Activated naive CD4-positive, alpha-beta T cell treated with anti-CD3 and anti-CD28 coated beads, Interleukin-2, amount 50 U/mL, for 16 hours (primary cell): ENCODE results near the gene SLCO3A1.

Experiments used
- DNase-seq: peaks from one replicate; pipeline ENCODE4 v3.0.0-alpha.2; 2020

Gene SLCO3A1

DNA sequence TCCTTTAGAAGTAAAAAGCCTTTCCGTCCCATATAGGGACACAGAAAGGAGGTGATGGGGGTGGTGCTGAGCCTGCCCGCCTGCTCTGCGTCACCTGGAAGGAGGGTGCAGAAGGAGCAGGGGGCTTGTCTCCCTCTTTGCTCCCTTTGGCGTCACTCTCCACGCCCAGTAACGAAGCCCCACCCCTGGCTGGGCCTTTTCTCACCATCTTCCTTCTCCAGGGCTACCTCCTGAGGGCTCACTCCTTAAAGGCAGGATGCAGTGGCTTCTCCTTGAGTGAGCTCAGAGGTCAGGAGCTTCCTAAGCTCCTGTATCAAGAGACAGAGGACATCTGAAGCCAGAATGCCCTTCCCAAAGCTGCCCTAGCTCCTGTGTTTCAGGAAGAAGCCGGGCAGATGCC is 31.5 kb downstream of the SLCO3A1 start:
- DNase-seq: no peak

DNA sequence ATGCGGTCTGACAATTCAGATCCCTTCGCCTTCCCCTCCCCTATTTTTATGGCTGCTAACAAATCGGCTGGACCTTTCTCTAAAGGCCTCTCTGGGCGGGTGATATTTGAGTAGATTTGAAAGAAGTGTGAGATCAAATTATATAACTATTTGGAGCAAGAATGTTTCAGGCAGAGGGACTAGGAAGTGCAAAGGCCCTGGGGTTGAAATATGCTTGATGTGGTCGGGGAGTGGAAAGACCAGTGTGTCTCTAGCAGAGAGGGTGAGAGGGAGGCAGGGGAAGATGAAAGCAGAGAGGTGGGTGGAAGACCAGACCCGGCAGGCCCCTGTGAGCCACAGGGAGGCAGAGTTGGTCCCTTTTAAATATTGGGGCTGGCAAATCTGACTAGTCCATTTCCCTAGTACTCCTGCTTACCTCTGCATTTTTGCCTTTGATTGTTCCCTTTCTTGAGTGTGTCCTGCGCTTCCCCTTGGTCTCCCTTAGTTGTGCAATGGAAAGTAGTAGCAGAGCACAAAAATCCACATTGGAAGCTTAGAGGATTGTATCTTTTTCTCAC is 32.3 kb downstream of the SLCO3A1 start:
- DNase-seq: no peak

DNA sequence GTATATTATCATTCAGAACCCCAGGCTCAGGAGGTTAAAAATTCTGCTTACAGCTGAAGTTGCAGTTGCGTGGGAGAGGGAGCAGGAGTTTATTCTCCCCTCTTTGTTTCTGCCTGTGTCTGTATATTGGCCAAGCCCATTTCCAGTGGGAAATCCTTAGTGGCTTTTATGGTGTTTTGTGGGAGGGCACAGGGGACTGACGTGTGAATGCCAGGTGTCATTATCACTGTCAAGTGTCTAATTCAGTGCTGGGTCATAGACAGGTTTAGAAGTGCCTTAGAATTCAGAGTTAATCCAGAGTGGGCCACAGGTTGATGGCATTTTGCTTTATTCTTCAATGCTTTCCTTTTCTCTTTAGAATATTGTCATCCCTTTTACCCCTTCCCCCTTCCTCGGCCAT is 33.4 kb downstream of the SLCO3A1 start:
- DNase-seq: no peak

DNA sequence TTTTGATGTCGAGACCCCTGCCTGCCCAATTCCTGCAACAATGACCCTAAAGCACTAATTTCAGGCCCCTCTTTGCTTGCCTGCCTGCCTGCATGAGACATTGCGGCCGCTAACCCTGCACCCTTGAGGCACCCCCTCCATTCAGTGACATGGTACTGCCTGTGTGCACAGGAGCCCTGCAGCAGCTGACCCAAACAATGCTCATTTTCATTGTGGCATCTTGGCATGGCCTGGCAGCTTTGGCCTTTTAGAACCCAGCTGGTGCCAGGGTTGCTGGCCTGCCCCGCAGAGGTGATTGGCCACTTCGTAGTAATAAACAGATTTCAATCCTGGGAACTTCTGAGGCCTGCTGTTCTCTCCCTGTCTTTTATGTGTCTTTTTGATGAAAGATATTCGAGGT is 33.8 kb downstream of the SLCO3A1 start:
- no peak for DNase-seq

DNA sequence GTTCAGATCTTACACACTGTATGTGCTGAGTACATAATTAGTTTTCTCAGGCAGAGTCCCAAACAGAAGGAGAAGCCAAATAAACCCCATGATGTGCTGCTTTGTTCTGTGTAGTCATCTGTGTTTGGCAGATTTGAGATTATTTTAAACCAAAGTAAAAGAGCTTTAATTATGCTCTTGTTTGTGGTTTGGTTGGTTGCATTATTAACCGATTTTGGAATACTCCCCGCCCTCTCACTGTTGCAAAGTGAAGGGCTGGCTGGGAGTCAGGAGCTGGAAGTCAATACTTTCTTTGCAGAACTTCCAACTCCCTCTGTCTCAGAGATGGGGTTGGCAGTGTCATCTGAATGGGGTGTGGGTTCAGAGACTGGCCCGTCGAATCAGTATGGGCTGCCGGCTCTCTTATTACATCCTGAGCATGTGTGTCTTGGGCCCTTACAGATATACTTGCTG is 34.4 kb downstream of the SLCO3A1 start:
- no peak for DNase-seq

DNA sequence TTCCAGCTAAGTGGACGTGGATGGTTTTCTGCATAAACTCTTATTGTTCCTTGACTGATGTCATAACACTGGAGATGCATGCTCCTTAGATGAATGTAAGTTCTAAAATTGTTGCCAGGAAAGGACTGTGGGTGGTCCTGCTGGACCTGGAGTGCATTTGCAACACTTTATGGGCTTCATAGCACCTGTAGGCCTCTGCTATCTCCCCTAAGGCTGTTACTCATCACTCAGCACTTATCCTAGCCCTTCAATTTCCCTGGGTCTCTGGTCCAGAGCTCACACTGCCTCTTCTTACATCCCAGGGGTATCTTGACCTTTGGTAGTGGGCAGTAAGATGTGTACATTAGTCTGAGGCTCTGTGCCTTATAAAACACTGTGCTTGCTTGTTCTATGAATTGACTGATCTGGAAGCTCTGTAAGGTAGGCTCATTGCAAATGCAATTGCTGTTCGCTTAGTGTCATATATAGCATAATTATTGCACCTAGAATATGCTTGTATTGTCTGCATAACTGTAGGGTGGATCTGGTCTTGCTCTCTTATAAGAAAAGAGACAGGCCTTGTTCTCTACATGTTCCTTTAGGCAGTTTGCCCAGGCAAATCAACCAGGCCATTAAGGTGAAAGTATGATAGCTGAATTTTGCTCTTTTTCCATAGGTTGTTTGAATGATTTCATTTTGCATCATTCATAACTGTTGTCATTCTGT is 35.8 kb downstream of the SLCO3A1 start:
- no peak for DNase-seq

DNA sequence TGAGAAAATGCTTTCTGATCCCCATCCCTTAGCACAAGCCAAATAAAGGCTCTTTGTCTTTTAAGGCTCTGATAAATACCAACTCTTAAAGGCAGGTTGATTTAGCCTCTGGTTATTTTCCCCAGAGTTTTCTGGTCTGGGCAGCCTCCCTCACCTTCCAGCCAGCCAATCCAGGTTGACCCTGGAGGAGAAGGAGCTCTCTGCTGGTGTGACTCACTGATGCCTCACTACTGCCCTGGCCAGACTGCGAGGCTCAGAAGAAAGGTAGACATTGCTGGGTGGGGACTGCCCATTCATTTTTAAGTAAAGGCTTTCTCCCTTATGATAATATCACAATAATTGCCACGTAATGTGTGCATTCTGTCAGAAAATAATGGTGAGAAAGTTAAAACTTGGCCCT is 37.1 kb downstream of the SLCO3A1 start:
- no peak for DNase-seq

DNA sequence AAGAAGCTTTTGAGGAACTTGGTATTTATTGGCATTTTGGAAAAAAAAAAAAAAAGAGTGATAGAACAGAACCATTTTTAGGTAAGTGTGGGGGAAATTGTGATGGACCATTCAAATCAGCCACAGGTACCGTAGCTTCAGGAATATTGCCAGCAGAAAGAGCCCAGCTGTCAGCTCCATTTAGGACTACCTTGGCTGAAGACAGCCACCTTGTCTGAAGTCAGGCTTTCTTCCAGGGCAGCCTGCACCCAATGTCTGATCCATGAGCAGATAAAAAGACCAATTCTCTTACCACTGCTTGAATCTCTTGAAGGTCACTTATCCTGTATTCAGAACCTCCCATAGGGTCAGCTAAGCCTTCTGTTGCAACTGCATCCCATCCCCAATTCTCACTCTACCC is 37.6 kb downstream of the SLCO3A1 start:
- no peak for DNase-seq

DNA sequence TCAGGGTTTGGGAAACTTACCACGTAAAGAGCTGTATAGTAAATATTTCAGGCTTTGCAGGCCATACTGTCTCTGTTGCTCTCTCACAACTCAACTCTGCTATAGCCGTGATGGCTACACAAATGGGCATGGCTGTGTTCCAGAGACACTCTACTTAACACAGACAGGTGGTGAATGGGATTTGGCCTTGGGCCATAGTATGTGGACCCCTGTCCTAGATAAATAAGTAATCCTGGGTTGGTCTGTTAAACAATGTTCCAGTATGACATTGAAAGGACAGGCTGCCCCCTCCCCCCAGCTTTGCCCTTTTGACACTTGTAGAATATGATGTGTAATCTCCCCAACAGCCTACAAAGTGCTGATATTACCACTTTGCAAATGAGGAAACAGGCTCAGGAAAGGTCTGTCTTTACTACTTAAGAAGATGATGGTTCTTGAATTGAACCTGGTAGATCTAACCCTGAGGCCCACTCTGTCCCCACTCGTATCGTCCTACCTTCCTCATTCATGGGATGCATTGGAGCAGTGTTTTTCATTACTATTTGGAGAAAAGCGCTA is 38.4 kb downstream of the SLCO3A1 start:
- DNase-seq: no peak

DNA sequence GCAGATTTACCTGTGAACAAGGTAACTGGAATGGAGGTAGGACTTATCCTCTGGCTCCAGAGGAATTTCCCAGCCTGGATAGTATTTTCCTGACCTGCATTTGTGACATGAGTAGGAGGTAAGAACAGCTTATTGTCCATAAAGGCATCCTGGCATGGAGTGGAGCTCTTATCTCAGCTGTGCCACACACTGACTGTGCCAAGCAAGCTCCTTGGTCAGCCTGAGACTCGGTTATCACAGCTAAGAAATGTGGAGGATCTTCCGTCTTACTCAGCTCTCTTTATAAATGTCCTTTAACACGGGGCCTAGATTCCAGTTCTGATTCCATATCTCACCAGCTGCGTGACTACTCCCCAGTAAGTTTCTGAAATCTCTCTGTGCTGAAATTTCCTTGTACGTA is 38.9 kb downstream of the SLCO3A1 start:
- DNase-seq: no peak

DNA sequence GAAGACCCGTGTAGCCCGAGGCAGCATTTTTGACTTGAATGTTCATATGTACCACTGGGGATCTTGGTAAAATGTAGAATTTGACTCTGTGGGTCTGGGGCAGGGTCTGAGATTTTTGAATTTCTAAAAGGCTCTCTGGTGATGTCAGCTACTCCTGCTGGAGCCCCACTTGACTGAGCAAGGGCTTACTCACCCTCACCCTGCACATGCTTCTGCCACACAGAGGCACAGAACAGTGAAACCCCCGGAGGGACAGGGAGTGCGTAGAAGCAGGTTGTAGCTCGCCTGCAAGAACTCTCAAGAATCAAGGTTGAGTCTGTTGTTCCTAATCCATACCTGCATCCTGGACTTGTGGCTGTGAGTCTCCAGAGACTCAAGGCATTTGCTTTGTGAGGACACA is 41.1 kb downstream of the SLCO3A1 start:
- no peak for DNase-seq

DNA sequence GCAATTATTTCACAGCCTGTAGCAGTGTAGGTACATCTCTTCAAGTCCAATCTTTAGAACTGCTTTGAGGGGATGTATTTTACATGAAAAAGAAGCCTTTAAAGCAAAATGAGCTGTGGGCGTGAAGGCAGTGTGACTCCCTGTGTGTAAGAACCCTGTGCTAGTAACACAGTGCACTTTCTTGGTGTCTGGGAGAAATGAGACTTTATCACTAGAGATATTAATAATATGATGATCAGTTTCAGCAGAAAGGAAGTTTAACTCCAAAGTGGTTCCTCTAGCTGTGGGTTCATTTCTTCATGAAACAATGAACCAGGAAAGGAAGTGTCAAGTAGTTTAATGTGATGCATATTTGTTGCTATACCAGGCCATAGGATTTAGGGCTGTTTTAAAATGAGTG is 41.5 kb downstream of the SLCO3A1 start:
- DNase-seq: no peak

DNA sequence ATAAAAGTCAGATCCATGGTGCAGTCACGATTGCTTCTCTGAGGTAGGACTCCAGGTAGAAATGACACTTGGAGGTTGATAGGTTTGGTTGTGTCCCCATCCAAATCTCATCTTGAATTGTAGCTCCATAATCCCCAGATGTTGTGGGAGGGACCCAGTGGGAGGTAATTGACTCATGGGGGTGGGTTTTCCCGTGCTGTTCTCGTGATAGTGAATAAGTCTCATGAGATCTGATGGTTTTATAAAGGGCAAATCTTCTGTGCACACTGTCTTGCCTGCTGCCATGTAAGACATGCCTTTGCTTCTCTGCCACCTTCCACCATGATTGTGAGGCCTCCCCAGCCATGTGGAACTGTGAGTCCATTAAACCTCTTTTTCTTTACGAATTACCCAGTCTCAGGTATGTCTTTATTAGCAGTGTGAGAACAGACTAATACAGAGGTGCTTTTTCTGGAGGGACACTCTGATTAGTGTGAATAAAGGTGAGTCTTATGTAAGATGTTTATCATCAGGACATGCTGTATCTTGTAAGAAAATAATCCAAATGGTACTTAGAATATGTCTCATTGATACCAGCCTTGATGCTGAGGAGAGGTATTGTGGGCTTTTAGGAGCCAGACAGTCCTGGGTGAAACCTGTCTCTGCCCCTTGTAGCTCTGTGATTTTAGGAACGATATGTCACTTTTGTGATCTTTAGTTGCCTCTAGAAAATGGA is 43.0 kb downstream of the SLCO3A1 start:
- no peak for DNase-seq

DNA sequence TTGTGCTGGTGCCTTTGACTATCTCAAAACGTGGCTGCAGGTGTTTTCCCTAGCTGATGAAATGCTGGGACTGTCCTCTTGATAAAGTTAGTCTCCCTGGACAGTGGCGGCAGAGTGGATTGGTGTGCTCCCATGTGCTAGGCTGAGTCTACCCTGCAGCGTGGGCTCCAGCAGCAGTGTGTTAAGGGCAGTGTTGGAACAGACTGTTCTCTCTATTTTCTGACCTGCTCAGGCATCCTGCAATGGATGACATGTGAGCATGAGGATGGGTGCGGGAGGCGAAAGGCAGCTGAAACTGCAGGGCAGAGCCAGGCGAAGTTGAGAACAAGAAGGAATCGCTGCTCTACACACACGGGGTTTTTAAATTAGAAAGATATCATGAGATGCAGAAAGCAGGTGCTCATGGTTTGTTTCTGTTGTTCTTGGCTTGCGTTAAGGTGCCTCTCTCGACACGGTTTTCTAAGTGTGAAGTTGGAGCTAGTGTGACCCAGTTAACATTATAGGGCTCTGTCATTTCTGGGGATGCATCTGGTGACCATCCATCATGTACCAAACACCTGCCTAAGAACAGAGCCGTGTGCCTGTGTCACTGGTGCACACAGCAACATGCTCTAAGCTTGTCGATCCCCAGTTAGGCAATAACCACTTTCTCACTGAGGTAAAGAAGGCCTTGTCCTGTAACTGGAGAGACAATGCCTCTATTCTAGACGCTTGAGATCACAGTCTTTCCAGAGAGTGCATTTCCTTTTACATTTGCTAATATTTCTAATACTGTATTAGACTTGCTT is 44.3 kb downstream of the SLCO3A1 start:
- no peak for DNase-seq

DNA sequence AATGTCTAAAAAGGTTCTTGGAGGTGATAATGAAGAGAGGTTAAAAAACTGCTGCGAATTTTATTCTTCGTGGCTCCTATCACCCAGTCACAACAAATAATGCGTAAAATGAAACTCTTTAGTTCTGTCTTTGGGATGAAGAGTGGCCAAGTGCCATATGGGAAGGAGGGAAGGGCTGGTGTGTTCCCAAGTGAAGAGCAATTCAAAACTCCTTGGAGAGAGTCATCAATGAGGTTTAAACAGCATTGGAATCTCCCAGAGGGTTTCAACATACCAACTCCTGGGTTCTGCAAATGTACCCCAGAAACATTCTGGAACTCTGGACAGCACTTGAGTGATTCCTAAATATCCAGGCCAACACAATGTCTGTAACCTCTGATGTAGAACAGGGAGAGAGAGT is 45.3 kb downstream of the SLCO3A1 start:
- DNase-seq: no peak

DNA sequence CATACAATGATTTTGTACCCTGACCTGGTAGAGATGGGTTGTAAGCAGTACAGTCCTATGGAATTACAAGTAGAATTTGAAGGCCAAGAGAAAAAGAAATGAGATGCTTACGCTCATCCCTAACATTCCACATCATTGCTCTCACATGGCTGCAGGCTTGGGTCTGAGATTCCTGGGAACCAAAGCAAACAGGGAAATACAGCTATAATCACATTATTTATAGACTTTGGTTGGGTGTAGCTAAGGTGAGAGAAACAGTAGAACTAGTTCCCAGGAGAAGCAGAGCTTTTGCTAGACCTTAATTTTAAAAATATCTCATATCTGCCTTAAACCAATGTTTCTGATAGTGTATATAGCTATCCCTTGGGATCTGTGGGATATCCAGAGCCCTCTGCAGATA is 51.4 kb downstream of the SLCO3A1 start:
- DNase-seq: no peak

DNA sequence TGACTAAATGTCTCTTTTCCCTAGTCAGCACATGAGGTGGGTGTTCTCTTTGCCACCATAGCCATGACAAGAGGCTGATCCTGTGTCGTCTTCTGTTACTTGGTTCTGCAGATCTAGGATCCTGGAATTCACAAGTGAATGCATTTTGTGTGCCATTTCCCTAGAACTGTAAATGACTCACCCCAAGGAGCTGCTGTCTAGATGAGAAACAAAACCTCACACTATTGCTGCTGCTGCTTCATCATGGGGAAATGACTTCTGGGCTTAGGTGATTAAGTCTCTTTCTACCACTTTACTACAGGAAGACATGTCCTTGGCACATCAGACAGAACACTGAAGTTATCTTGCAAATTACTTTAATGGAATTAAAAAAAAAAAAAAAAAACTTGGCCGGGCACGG is 54.9 kb downstream of the SLCO3A1 start:
- DNase-seq: no peak

DNA sequence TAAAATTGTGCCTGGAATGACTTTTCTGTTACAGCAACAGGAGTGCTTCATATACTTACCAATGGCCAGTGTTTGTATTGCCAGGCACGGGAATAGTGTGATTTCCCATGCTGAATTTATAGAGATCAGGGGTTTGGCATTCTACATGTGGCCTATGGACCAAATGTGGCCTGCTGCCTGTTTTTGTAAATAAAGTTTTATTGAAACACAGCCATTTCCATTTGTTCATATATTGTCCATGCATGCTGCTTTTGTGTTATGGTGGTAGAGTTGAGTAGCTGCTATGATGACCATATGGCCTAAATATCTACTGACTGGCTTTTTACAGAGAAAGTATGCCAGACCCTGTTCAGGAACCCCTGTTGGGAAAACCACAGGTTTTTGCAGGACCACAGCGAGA is 55.6 kb downstream of the SLCO3A1 start:
- no peak for DNase-seq

DNA sequence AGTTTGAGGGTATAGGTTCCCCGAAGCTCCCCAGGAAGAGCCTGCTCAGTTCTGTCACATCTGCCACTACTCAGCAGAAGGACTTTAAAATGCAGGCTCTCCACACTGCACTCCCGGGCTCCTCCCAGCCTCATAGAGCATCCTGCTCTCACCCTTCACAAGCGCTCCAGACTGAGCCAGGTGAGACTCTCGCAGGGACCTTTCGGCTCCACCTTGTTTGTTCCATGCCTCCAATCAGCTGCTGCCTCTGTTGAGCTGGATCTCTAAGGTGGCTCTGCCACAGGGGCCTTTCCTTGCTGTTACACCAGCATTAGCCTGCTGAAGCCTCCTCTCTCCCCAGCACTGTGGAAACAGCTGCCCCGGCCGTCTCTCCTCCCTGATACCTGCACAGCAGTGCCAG is 56.1 kb downstream of the SLCO3A1 start:
- DNase-seq: no peak

DNA sequence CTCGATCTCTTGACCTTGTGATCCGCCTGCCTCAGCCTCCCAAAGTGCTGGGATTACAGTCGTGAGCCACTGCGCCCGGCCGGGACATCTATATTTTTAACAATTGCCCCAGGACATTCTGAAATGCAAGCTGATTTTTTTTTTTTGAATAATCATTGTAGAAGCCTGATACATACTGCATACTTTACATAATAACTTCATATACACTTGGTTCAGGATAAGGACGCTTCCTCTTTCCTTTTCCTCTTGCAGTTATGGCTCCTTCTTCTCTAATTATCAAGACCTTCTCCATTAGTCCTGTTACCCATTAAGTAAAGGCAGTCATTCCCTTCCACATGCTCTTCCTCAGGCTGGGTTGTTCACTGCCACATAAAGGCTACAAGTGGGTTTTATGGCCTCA is 58.3 kb downstream of the SLCO3A1 start:
- no peak for DNase-seq

DNA sequence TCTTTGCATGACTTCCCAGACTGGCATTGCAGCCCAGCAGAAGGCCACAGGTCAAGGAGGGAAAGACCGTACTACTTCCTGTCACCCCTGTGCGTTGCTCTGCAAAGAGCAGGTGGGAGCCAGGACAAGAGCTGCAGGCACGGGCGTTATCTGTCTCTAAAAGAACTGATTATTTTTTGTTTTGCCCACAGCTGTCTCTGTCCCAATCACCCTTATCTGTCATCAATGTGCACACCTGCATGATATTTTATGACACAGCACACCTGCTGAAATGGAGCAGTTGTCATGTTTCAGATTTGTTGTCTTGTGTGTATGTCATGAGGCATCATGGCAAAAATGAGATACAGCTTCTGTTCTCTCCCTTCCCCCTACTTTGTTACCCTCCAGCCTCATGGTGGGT is 58.8 kb downstream of the SLCO3A1 start:
- DNase-seq: no peak

DNA sequence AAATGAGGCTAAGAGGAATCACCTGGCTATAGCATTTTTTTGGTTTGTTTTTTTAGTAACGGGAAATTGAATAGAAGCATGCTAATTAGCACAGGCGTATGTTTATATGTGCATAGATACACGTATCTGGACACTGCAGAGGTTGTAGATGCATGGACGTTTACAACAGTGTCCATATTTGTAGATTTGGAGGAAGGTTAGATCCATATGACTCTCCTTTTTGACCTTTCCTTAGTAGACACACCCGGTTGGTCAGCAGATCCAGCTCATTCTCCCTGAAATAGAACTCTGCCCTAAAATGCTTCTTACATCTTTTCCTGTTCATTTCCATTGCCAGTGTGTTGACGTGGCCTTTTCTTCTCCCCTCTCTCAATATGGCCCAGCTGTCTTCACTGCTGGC is 60.1 kb downstream of the SLCO3A1 start:
- no peak for DNase-seq

DNA sequence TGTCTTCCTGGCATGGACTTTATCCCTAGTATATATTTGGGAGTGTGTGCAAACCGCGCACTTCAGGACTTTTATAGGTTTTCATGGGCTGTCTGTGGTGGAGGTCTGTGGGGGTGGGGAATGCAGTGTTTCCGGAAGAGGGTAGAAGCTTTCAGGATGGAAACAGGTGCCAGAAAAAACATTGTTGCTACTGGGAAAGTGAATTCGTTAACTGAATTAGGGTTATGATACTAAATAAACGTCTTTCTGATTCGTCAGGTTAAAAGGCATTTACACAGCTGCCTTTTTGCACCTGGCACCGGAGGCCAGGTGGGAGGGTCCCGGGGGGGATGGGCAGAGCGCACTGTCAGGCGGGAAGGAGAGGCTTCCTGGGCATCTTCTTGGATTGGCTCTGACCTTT is 62.1 kb downstream of the SLCO3A1 start:
- no peak for DNase-seq
